NCI-H446 (cell line): ENCODE measurements around the gene HIPK1.
"Not testable (repeated sequence)": the region's sequence is repeated elsewhere in the genome, so short reads cannot be mapped to it uniquely, and the experiment has no call there.

Experiments used
- DNase-seq, 2 experiments: peaks; one replicate each; lab custom pipeline; 2025; lab: John Stamatoyannopoulos, UW

The HIPK1 gene

GRCh38 chr1:113945329-113945728 lies 16.2 kb downstream of the HIPK1 start:
- DNase-seq: no peak

GRCh38 chr1:113946112-113946511 lies 17.0 kb downstream of the HIPK1 start:
- DNase-seq: no peak

GRCh38 chr1:113946678-113947387 lies 17.7 kb downstream of the HIPK1 start:
- DNase-seq: no peak

GRCh38 chr1:113947388-113948107 lies 18.4 kb downstream of the HIPK1 start:
- DNase-seq: no peak

- not testable (repeated sequence) for DNase-seq
Observed at GRCh38 chr1:113948151-113948550, 19.0 kb downstream of the HIPK1 start.

- peak in 1 of 2 experiments; percentile 51 for DNase-seq
Observed at GRCh38 chr1:113949007-113949406, 19.9 kb downstream of the HIPK1 start.

GRCh38 chr1:113950908-113951307 lies 21.8 kb downstream of the HIPK1 start:
- no peak for DNase-seq

GRCh38 chr1:113951719-113952118 lies 22.6 kb downstream of the HIPK1 start:
- no peak for DNase-seq

GRCh38 chr1:113957984-113958383 lies 28.9 kb downstream of the HIPK1 start:
- DNase-seq: no peak

- DNase-seq: no peak
Observed at GRCh38 chr1:113958691-113959090, 29.6 kb downstream of the HIPK1 start.

- no peak for DNase-seq
Observed at GRCh38 chr1:113963281-113963906, 34.3 kb downstream of the HIPK1 start.

GRCh38 chr1:113965703-113966412 lies 36.7 kb downstream of the HIPK1 start:
- DNase-seq: no peak

- no peak for DNase-seq
Observed at GRCh38 chr1:113972954-113973353, 43.8 kb downstream of the HIPK1 start.

- DNase-seq: no peak
Observed at GRCh38 chr1:113975211-113975895, 46.2 kb downstream of the HIPK1 start.

GRCh38 chr1:113976609-113977278 lies 47.6 kb downstream of the HIPK1 start:
- DNase-seq: peak in 1 of 2 experiments; percentile 10

GRCh38 chr1:113977906-113978305 lies 48.8 kb downstream of the HIPK1 start:
- DNase-seq: no peak

- DNase-seq: peak; percentile 85 to 92
Observed at GRCh38 chr1:113978863-113979702, 50.0 kb downstream of the HIPK1 start, which contains the start of gene OLFML3. Gene OLFML3, plus strand, starts transcription at chr1:113979474. Its CDS starts 43 bp downstream, at chr1:113979517.

- DNase-seq: peak in 1 of 2 experiments; percentile 37
Observed at GRCh38 chr1:113980110-113980509, 51.0 kb downstream of the HIPK1 start.

- DNase-seq: no peak
Observed at GRCh38 chr1:113981962-113982931, 53.1 kb downstream of the HIPK1 start.
